HG02623 (cell line): Measurements from ENCODE around the gene PLD1.
A peak's percentile ranks its signal among the peaks of the same experiment; 100 is the strongest.

Experiments
- ATAC-seq: cut with Tn5 transposase; IDR thresholded peaks from one replicate; pipeline ENCODE4 v1.9.1; 2021; ENCODE audit warnings: moderate library complexity; ENCODE audit not compliant: unreplicated experiment

The PLD1 gene

GRCh38 chr3:171801738-171802589, 8.3 kb downstream of the PLD1 start:
- no peak for ATAC-seq

GRCh38 chr3:171799501-171799900, 10.8 kb downstream of the PLD1 start:
- ATAC-seq: no peak

GRCh38 chr3:171797873-171798272, 12.4 kb downstream of the PLD1 start:
- ATAC-seq: no peak

- ATAC-seq: peak; percentile 56
These were observed 13.0 kb downstream of the PLD1 start for GRCh38 chr3:171797265-171797679.

GRCh38 chr3:171796625-171797264, 13.5 kb downstream of the PLD1 start:
- ATAC-seq: peak; percentile 4

GRCh38 chr3:171792531-171792930, 17.8 kb downstream of the PLD1 start:
- ATAC-seq: no peak

GRCh38 chr3:171791692-171792076, 18.6 kb downstream of the PLD1 start:
- no peak for ATAC-seq

GRCh38 chr3:171790898-171791691, 19.2 kb downstream of the PLD1 start:
- no peak for ATAC-seq

- no peak for ATAC-seq
These were observed 19.7 kb downstream of the PLD1 start for GRCh38 chr3:171790574-171790897.

GRCh38 chr3:171789759-171790505, 20.4 kb downstream of the PLD1 start:
- ATAC-seq: no peak

- ATAC-seq: no peak
These were observed 21.5 kb downstream of the PLD1 start for GRCh38 chr3:171788546-171789351.

GRCh38 chr3:171786997-171787396, 23.3 kb downstream of the PLD1 start:
- ATAC-seq: no peak

- no peak for ATAC-seq
These were observed 25.3 kb downstream of the PLD1 start for GRCh38 chr3:171784937-171785336.

GRCh38 chr3:171784387-171784786, 25.9 kb downstream of the PLD1 start:
- ATAC-seq: no peak

GRCh38 chr3:171783626-171784025, 26.7 kb downstream of the PLD1 start:
- ATAC-seq: no peak

- no peak for ATAC-seq
These were observed 27.2 kb downstream of the PLD1 start for GRCh38 chr3:171783086-171783485.

GRCh38 chr3:171782617-171783016, 27.7 kb downstream of the PLD1 start:
- ATAC-seq: no peak

- no peak for ATAC-seq
These were observed 28.6 kb downstream of the PLD1 start for GRCh38 chr3:171781711-171782127.

GRCh38 chr3:171778493-171778892, 31.8 kb downstream of the PLD1 start:
- ATAC-seq: no peak

- ATAC-seq: no peak
These were observed 32.7 kb downstream of the PLD1 start for GRCh38 chr3:171777596-171777995.
